SK-N-SH treated with all-trans-retinoic acid at 6 μM for 48 hours (cell line): Measurements from ENCODE around the gene CLMN.

Source experiments
- BACH2 ChIP-seq: fragments of 250-450 bp; sonication (Bioruptor Pico); IDR thresholded peaks from 2 replicates; pipeline ENCODE4 v1.9.0; 2021; ENCODE audit warnings: mild to moderate bottlenecking, borderline replicate concordance
- CSDC2 ChIP-seq: fragments of 250-450 bp; sonication (Bioruptor Pico); IDR thresholded peaks from 2 replicates; pipeline ENCODE4 v1.5.0; 2020; ENCODE audit warnings: mild to moderate bottlenecking, moderate library complexity
- ESRRG ChIP-seq: fragments of 250-450 bp; sonication (Bioruptor Pico); IDR thresholded peaks from 2 replicates; pipeline ENCODE4 v1.6.1; 2021; ENCODE audit warnings: mild to moderate bottlenecking
- GLIS3 ChIP-seq: fragments of 250-450 bp; sonication (Bioruptor Pico); IDR thresholded peaks from 2 replicates; pipeline ENCODE4 v1.5.0; 2020; ENCODE audit warnings: mild to moderate bottlenecking, moderate library complexity
- ISL1 ChIP-seq: fragments of 250-450 bp; sonication (Bioruptor Pico); IDR thresholded peaks from 2 replicates; pipeline ENCODE4 v2.1.2; 2022; ENCODE audit warnings: mild to moderate bottlenecking, moderate library complexity
- TCF4 ChIP-seq: fragments of 250-450 bp; sonication (Bioruptor Pico); IDR thresholded peaks from 2 replicates; pipeline ENCODE4 v1.8.0; 2021; ENCODE audit warnings: mild to moderate bottlenecking, moderate library complexity, borderline replicate concordance
- TOX ChIP-seq: fragments of 250-450 bp; sonication (Bioruptor Pico); IDR thresholded peaks from 2 replicates; pipeline ENCODE4 v1.8.0; 2021; ENCODE audit warnings: mild to moderate bottlenecking, moderate library complexity, borderline replicate concordance
- ZC3H10 ChIP-seq: fragments of 250-450 bp; sonication (Bioruptor Pico); IDR thresholded peaks from 2 replicates; pipeline ENCODE4 v1.5.1; 2021; ENCODE audit warnings: mild to moderate bottlenecking, moderate library complexity
- ZFP3 ChIP-seq: fragments of 250-450 bp; sonication (Bioruptor Pico); IDR thresholded peaks from 2 replicates; pipeline ENCODE4 v1.5.0; 2020; ENCODE audit warnings: mild to moderate bottlenecking, moderate library complexity
- ZNF70 ChIP-seq: fragments of 450-650 bp; formaldehyde crosslinking; IDR thresholded peaks from 2 replicates; pipeline ENCODE4 v1.5.0; 2020; ENCODE audit warnings: mild to moderate bottlenecking, moderate library complexity
- ZNF8 ChIP-seq: fragments of 450-650 bp; formaldehyde crosslinking; IDR thresholded peaks from 2 replicates; pipeline ENCODE4 v1.5.0; 2020; ENCODE audit warnings: mild to moderate bottlenecking, moderate library complexity
- TF ChIP-seq, protein P1 (sequence below): fragments of 250-450 bp; sonication (Bioruptor Pico); IDR thresholded peaks from 2 replicates; pipeline ENCODE4 v1.5.1; 2021; ENCODE audit warnings: mild to moderate bottlenecking, moderate library complexity
- TF ChIP-seq, protein P2 (sequence below): fragments of 250-450 bp; sonication (Bioruptor Pico); IDR thresholded peaks from 2 replicates; pipeline ENCODE4 v1.8.0; 2021; ENCODE audit warnings: low read depth, mild to moderate bottlenecking, moderate library complexity, borderline replicate concordance
- TF ChIP-seq, protein P3 (sequence below): fragments of 250-450 bp; sonication (Bioruptor Pico); IDR thresholded peaks from 2 replicates; pipeline ENCODE4 v1.8.0; 2020; ENCODE audit warnings: mild to moderate bottlenecking, moderate library complexity, borderline replicate concordance

DNA sequence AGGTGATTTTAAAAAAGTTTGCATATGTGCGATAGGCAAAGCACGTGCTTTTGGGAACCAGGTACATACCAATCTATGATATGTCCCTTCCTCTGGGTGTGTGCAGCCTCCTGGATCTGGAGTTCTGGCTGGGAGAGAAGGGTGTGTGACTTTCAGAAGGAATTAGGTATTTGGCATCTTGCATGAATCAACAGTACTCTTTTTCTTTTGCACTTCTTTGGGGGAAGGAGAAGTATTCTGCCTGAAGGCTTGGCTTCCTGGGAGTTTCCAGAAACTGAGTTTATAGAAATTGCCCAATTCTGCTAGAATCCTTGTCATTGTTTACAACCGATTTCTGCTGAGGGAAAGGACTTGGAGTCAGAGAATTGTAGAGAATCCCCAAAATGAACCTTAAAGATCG lies 2.9 kb upstream of the CLMN start:
- TF ChIP-seq, protein P1, sequence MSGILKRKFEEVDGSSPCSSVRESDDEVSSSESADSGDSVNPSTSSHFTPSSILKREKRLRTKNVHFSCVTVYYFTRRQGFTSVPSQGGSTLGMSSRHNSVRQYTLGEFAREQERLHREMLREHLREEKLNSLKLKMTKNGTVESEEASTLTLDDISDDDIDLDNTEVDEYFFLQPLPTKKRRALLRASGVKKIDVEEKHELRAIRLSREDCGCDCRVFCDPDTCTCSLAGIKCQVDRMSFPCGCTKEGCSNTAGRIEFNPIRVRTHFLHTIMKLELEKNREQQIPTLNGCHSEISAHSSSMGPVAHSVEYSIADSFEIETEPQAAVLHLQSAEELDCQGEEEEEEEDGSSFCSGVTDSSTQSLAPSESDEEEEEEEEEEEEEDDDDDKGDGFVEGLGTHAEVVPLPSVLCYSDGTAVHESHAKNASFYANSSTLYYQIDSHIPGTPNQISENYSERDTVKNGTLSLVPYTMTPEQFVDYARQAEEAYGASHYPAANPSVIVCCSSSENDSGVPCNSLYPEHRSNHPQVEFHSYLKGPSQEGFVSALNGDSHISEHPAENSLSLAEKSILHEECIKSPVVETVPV (CRISPR knock-in tag): no peak
- TF ChIP-seq, protein P2, sequence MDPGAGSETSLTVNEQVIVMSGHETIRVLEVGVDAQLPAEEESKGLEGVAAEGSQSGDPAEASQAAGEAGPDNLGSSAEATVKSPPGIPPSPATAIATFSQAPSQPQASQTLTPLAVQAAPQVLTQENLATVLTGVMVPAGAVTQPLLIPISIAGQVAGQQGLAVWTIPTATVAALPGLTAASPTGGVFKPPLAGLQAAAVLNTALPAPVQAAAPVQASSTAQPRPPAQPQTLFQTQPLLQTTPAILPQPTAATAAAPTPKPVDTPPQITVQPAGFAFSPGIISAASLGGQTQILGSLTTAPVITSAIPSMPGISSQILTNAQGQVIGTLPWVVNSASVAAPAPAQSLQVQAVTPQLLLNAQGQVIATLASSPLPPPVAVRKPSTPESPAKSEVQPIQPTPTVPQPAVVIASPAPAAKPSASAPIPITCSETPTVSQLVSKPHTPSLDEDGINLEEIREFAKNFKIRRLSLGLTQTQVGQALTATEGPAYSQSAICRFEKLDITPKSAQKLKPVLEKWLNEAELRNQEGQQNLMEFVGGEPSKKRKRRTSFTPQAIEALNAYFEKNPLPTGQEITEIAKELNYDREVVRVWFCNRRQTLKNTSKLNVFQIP (CRISPR knock-in tag): no peak
- TF ChIP-seq BACH2 (CRISPR knock-in tag) (no peak), ZNF70 (CRISPR knock-in tag) (no peak), GLIS3 (CRISPR knock-in tag) (no peak), TOX (no peak), ZNF8 (CRISPR knock-in tag) (no peak), ISL1 (CRISPR knock-in tag) (no peak), ZC3H10 (CRISPR knock-in tag) (no peak), ESRRG (no peak), ZFP3 (CRISPR knock-in tag) (no peak), TCF4 (CRISPR knock-in tag) (no peak), CSDC2 (CRISPR knock-in tag) (no peak)
- TF ChIP-seq, protein P3, sequence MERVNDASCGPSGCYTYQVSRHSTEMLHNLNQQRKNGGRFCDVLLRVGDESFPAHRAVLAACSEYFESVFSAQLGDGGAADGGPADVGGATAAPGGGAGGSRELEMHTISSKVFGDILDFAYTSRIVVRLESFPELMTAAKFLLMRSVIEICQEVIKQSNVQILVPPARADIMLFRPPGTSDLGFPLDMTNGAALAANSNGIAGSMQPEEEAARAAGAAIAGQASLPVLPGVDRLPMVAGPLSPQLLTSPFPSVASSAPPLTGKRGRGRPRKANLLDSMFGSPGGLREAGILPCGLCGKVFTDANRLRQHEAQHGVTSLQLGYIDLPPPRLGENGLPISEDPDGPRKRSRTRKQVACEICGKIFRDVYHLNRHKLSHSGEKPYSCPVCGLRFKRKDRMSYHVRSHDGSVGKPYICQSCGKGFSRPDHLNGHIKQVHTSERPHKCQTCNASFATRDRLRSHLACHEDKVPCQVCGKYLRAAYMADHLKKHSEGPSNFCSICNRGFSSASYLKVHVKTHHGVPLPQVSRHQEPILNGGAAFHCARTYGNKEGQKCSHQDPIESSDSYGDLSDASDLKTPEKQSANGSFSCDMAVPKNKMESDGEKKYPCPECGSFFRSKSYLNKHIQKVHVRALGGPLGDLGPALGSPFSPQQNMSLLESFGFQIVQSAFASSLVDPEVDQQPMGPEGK (CRISPR knock-in tag): no peak
